Coronary artery (tissue), 2 donors: ENCODE data around the gene INPP5E.

Experiments used
- DNase-seq: peaks from one replicate; pipeline ENCODE4 v3.0.0-alpha.2; 2017; ENCODE audit warnings: low spot score
- H3K27ac ChIP-seq, 2 donors: fragments of 200-600 bp; sonication (generic); one replicate each; pipeline ENCODE4 v1.5.1; 2016 to 2019
- H3K4me3 ChIP-seq: fragments of 200-600 bp; sonication (generic); 2 replicates; pipeline ENCODE4 v1.5.1; 2016; ENCODE audit warnings: mild to moderate bottlenecking, moderate library complexity
- CTCF ChIP-seq: fragments of 200-600 bp; sonication (generic); IDR thresholded peaks from one replicate; pipeline ENCODE4 v1.5.1; 2019; ENCODE audit warnings: antibody characterized with exemption

The INPP5E gene

GRCh38 chr9:136381311-136381710 is 58.3 kb downstream of the INPP5E start:
- Histone ChIP-seq H3K27ac (no peak overlapping the region), H3K4me3 (no peak overlapping the region)
- TF ChIP-seq CTCF = no peak
- DNase-seq = no peak

GRCh38 chr9:136380381-136380780 is 59.3 kb downstream of the INPP5E start:
- DNase-seq = no peak
- no peak for TF ChIP-seq CTCF
- no peak overlapping the region for H3K4me3 ChIP-seq
- no peak overlapping the region for H3K27ac ChIP-seq

GRCh38 chr9:136379891-136380290 is 59.8 kb downstream of the INPP5E start:
- no peak for DNase-seq
- no peak overlapping the region for H3K27ac ChIP-seq
- H3K4me3 ChIP-seq = no peak overlapping the region
- no peak for TF ChIP-seq CTCF

GRCh38 chr9:136379401-136379800 is 60.2 kb downstream of the INPP5E start:
- no peak for DNase-seq
- H3K4me3 ChIP-seq = no peak overlapping the region
- TF ChIP-seq CTCF = no peak
- H3K27ac ChIP-seq = no peak overlapping the region

GRCh38 chr9:136379003-136379287 is 60.7 kb downstream of the INPP5E start:
- Histone ChIP-seq H3K27ac (no peak overlapping the region), H3K4me3 (no peak overlapping the region)
- no peak for TF ChIP-seq CTCF
- no peak for DNase-seq
